Dedifferentiated amniotic fluid mesenchymal stem cell (primary cell): ENCODE results near the gene ANOS1.

Experiments used
- DNase-seq: peaks from one replicate; pipeline ENCODE4 v3.0.0-alpha.2; 2016; ENCODE audit errors: extremely low spot score

ANOS1 gene

DNA sequence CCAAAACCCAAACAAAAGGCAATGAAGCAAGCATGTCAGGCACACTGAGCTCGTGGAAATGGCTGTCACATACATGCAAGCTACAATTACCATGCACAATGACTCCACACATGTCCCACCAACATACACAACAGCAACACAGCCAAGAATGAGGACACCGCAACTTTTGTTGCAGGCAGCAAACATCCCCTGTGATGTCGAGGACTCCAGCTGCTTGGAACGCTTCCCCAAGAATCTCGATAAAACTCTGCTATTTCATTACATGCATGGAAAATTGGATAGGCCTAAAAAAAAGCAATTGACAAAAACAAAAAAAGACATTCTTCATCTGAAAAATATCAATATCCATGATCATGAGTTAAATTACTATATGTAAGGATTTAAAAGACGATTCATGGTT lies 11.8 kb downstream of the ANOS1 start:
- DNase-seq, result no peak

DNA sequence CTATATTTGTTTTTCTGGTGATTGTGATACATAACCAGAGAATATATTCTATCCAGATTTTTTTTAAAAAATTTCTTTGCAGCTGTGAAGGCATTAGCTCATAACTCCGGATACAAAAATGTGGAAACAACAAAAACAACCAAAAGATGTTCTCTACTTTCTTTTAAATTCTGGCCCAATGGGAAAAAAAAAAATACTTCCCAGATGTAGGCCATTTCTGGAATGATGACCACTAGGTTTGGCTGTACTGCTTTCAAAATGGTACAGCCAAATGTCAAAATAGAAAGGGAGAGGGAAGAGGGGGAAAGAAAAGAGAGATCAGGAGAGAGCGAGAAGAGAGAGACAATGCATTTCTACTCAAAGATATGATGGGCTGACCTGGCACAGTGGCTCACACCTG lies 14.6 kb downstream of the ANOS1 start:
- no peak for DNase-seq

DNA sequence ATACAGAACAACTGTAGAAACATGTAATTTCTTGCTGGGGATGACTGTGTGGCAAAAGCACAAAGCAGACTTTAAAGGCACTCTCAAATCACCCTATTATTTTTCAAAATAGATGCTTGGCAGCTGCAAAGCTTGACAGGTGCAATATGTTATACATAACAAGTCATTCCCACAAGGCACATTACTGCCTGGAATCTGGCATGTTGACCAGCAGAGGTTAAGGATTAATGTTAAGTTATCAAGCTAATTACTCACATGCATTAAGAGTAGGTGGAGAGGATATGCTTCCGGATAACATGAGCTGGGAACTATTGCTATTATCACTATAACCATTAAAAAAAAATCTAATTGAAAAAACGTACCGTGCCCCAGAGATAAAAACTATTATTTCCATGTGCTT lies 17.8 kb downstream of the ANOS1 start:
- no peak for DNase-seq

DNA sequence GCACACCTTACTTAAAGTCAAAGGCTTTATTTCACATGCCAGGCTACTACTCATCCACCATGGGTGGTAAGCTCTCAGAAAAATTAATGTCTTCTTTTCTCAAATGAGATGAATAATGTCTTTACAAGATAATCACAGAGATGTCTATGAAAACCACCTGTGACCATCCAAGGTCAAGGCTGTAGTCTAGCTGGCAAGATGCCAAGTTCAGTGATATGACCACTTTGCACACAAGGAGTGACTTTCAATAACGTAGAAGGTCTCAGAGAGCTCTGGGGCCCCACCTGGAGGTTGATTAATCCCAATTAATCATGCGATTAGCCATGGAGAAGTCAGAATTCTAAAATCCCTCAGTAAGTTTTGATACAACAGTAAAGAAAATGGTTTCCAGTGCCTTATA lies 20.5 kb downstream of the ANOS1 start:
- DNase-seq, result no peak

DNA sequence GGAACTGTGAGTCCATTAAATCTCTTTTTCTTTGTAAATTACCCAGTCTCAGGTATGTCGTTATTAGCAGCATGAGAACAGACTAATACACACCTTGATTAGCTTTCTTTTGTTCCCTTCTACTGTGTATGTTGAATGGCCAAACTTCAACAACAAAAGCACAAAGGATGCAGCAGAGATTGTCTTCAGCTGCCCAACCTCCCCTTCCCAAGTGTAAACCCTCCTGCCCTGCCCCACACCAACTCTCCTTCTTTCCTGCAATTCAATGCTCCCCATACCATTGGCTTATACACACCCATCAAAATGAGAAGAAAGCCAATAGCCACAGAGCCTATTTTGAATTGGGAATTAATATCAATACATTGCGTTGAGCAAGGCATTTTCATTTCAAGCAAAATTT lies 27.8 kb downstream of the ANOS1 start:
- DNase-seq, result no peak

DNA sequence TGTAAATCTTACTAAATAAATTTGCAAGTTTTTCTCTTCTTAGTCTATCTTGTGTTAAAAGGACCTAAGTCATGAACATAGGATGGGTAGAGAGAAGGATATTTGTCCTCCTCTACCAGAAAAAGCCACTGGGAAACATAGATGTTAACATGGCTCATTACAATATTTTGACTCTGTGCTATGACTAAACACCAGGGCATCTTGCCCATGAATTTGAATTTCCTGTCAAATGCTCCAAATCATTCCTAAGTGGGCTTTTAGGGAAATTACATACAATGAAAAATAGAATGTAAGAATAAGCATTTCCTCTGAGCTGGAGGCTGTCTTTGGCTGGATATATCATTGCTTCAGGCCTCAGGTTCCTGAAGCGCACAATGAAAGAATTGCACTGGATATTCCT lies 39.1 kb downstream of the ANOS1 start:
- DNase-seq, result no peak

DNA sequence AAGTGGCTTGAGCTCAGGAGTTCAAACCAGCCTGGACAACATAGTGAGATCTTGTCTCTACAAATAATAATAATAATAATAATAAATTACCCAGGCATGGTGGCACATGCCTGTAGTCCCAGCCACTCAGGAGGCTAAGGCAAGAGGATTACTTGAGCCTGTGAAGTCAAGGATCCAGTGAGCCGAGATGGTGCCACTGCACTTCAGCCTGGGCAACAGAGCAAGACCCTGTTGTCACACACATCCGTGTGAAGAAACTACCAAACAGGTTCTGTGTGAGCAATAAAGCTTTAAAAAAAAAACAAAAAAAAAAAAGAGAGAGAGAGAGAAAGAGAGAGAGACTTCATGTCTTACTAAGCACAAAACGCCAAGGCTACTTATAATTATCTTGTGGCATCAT lies 42.5 kb downstream of the ANOS1 start:
- DNase-seq, result no peak

DNA sequence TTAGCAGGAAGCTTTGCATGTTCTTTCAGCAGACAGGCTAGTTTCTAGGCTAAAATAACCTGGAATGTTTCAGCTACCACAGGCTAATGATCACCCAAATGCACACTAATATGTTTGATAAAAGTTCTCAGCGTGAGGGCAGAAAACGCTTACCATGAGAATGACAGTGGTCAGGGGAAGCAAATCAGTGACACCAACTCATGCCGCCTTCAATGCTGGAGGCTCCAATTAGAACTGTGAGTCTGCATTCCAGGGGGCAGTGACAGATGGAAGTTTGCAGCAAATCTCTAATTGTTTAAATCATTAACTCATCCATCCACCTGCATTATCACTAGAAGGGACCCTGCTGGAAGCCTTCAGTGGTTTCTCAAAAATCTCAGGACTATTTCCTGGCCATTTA lies 43.2 kb downstream of the ANOS1 start:
- no peak for DNase-seq

DNA sequence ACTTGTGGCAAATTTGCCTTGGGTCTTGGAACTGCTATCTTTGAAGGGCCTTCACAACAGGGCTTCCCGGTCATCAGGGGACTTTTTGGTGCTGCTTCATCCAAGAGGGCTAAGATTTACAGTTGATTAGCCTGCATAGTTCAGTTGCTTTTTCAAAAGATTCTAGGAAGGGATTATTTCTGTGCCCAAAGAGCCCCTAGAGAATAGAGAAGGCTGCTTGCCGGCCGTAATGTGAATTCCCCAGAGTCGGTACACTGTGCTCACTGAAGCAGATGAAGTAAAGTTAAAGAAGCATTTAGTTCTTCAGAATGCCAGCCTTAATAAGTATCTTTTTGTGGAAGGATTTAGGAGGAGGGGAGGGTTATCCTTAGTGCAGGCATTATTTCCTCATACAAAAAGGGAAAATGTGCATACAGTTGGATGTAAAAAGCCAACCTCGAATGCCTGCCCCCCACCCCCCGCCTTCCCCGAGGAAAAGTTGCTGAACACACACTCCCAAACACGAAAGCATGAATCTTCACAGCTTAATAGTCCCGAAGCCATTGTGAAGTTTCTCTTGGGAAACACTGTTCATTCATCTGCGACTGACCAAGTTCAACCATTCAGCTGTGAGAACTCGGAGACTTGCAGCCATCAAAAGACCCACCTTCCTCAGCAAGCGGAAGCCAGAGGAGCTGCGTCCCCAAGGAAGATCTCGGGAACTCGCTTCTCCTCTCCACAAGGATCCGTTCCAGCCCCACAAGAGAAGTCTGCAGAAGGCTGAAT lies 47.6 kb downstream of the ANOS1 start:
- DNase-seq, result no peak

DNA sequence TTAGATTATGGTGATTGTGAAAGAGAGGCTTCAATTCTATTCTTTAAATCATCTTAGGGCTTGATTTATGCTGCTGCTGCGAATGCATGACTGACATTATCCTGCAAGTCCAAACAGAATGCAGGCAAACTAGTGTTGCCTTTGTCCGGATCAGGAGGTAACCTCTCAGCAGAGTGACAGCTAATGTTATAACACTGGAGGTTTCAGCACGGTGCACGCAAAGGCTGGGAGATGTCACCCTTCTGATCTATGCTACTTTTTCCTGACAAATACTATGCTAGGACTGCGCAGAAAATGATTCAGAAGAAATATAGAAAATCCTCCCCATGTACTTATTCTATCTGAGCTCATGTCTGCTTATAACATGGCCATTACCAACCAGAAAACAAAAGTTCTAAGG lies 48.2 kb downstream of the ANOS1 start:
- no peak for DNase-seq

DNA sequence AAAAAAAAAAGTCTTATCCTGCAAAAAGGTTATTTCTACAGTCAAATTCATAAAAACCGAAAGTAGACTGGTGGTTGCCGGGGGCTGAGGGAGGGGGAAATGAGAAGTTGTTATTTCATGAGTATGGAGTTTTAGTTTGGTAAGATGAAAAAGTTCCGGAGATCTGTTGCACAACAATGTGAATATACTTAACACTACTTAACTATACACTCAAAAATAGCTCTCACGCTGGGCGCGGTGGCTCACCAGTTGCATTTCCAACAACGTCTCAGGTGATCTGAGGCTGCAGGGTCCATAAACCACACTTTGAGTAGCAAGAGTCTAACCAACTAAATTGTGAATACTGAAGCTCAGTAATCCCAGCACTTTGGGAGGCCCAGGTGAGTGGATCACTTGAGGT lies 52.4 kb downstream of the ANOS1 start:
- no peak for DNase-seq

DNA sequence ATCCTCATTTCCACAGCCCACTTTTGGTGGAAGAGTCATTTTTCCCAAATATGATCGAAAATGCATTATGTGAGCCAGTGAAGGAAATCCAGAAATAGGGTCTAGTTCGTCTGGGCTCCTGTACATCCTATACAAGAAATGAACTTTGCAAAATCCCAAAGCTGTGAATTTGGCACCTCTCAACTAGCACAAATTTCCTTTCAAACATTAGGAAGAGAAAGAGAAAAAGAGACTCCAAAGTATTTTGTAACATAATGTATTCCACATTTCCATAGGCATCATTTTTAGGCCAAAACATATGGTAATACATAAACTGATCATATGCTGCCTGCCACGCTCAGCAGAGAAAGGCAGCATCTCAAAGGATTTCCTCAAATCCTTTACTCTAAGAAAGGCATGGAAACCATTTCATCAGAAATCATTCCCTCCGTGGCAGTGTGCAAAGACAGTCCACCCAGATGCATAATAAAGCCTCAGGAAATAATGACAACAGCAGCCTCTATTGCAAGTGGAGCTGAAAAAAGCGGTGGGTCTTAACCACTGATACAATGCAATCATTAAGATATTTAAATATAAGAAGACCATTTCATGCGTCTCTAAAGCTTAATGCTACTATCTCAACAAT lies 56.8 kb downstream of the ANOS1 start:
- DNase-seq, result no peak

DNA sequence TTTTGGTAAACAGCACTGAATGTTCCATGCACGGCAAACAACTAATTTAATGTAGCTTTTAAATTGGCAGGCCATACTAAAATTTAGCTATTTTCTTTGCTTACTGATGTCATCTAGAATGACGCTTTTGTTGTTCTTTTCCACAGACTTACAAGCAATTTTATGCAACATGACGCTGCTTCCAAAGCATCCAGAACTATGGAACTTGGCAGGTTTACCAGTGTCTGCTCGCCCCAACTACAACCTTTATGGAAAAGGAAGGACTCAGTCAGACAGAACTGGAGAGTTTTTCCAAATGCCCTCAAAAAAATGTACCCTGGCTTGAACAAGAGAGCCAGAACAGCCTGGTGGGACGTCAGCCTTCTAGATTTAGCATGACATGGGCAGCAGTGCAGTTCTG lies 58.7 kb downstream of the ANOS1 start:
- DNase-seq, result no peak

DNA sequence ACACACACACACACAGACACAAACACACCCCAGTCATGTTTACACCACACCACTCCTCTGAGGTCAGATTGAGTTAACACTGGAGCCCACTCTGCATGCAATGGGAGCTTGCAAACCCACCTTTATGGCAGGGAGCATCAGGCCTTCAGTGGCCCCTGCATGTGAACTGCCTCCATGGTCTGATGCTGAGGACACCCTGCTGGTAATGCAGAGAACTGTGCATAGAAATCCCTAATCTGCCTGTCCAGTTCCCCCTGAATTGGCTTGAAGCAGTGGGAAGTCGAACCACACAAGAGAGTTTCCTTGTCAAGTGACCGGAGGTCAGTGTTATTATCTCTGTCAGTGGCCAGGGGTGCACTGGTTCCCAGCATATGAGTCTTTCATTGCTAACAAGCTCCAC lies 59.8 kb downstream of the ANOS1 start:
- DNase-seq, result no peak

DNA sequence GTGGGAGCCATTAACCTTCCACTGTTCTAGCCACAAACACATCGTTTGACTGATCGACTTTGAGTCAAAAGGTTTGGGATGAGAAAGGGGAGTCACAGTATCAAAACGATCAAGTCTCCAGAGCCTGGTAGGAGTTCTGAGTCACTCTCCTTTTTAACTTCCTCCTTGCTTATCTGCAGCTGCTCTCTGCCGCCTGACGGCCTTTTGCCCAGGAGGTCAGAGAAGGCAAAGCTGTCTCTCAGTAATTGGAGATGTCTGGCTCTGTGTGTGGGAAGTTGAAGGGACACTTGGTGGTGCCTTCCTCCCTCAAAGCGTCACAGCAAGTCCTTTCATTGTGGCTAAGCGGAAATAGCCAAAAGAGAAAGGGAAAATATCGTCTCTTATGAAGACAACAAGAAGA lies 63.1 kb downstream of the ANOS1 start:
- no peak for DNase-seq

DNA sequence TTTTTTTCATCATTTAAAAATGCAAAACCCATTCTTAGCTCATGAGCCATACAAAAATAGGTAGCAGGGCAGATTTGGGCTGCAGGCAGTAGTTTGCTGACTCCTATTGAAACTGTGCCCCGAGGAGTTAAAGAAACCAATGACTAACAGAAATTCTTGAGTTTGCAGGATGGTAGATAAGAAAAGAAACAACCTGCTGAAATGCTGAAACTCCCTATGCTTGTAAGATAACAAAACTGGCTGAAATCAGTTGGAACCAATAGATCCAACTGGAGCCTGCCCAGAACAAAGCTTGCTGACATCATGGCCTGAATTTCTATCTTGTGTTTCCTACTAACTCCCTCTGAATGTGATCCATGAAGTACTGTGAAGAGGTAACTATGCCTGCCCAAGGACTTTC lies 68.6 kb downstream of the ANOS1 start:
- DNase-seq, result no peak

DNA sequence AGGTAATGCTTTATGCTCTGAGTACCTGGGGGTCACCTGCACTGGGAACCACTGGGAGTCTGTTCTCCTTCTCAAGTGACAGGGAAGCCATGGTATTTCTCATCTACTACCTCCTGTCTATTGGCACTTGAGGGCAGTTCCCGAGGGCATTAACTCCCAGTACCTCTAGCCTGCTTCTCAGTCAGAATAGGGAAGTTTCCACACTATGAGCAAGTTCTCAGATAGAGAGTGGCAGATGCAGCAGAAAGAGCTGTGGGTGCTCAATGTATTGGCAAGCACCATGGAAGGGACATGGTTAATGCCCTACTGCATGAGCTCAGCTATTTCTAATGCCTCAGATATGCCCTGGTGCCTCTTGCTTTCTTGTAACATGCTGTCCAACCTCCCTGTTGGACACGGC lies 74.1 kb downstream of the ANOS1 start:
- no peak for DNase-seq

DNA sequence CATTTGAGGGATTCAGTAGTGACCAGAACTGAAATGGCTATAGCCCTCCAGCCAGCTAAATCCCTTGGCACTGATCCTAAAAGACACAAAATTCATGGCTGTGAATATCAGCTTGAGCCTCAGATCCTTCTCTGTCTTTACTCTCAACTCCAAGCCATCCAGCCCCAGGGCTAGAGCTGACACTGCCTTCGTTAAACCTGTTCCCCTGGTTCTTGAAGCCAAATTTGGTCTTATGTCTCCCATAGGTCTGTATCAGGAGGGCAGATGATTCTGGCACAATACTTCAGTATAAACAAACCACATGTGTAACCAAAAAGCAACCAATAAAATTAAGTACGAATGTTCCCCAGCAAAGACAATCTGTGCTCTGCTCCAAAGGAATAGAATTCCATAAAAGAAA lies 78.0 kb downstream of the ANOS1 start:
- DNase-seq, result no peak

DNA sequence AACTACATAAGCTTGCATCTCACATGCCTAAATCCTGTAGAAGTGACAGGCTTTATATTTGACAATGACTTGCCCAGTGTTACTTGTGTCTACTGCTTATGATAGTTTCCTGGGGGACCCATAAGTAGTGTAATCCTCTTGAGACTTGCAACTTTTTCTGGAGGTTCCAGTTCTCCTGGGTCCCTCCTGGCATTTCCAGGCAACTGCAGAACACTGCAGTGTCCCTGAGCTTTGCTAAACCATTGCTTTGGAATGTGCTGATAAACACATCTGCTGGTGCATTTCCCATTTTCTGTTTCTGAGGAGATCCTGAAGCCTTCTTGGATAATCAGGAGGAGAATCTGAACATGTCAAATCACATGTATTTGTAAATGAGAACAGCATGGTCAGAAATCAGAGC lies 82.0 kb downstream of the ANOS1 start:
- DNase-seq, result no peak

DNA sequence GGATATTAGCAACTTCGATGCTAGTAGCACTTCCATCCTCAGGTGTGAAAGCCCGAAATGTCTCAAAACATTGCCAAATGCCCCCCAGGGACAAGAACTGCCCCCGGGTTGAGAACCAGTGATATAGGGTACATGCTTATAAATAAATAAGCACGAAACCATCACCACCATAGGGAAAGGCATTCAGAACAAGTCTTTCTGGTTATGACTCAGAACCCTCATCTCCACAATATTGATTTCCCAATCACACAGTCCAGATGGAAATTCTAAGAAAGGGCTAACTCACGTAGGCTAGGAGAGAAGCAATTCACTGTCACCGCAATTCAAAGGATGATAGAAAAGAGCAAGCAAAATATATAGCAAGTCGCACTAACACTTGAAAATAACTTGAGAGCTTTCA lies 84.8 kb downstream of the ANOS1 start:
- DNase-seq, result no peak

DNA sequence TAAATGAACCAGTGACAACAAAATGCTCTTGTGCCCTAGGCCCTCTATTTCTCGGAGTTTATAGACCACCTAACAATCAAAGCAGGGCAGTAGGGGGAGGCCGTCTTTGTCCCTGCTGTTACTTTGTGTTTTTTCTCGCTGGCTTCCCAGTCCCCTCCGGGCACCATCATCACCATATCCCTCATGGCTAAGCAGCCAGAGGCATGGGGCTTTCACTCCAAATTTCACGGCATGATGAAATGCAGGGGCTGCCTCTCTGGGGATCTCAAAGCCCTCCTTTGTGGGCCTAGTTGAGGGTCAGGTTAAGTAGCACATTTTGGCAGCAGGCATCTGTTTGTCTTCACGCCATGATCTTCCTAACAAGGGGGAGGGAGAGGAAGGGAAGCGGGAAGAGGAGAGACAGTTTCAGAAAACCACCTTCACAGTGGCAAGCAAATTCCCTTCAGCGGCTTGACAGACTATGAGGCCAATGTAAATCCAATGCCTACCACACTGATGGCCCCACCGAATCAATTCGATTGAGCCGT lies 91.9 kb downstream of the ANOS1 start:
- no peak for DNase-seq

DNA sequence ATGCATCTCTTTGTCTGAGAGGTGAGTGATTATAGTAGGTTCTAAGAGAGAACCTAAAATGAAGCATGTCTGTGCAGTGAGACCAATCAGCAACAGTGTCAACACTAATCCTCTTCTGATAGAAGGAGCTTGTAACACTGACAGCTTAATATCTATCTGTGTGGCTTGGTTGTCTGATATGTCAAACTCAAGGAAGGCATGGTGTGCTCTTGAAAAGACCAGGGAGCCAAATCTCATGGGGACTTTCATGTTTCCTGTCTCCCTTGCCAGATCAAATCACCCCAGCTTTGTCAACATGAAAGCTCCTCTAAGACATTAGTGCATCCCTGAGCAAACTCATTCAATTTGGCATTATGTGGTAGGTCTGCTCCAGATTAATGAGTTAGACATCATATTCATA lies 95.4 kb downstream of the ANOS1 start:
- DNase-seq, result no peak

DNA sequence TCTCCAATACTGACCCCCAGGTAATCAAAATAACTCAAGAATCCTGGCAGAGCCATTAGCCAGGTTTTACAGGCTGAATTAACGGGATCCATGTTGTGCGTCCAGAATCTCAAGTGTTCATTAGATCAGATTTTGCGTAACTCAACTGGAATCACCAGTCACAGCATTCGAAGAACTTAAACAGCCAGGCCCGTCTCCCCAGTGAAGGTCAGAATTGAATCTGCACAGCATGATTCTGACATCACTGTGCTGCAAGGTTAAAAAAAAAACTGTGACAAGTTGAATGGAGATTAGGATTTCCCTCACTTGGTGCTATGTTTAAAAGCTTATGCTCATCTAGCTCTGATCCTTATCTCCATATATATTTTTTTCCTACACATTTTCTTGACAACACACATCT lies 96.1 kb downstream of the ANOS1 start:
- DNase-seq, result no peak

DNA sequence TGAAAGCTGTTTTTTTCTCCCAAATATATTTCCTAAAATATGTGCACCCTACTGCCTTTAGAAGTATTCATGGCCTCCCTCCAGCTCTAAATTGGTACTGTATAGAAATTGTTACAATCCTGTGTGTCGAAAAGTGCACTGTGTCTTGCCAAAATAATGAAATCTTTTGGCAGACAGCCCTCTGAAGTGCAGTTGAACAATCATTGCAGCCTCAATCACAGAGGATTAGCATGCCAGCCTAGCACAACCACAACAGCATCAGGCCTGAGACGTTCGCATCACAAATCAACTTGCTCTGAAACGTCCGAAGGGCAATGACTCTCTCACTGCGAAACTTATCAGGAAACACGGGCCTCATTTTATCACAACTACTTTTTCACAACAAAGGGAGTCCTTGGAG lies 99.0 kb downstream of the ANOS1 start:
- DNase-seq, result no peak
